Esophagus (tissue), 2 donors: ENCODE data around the gene MTMR2. TPM values are rescaled to one million over a fixed set of nuclear protein-coding genes. Genes with fewer than 3 reads are reported as not detected.

ENCODE experiments used
- polyA plus RNA-seq, 2 donors: library from polyadenylated mRNA; stranded (reverse); fragments of 200-250 nt; gene quantifications; one replicate each; pipeline ENCODE4 v1.2.3, GENCODE V29; 2013
- donor health status: healthy with polysubstance abuse.
- donor health status: Bipolar disorder and iron deficiency.

The MTMR2 gene
- polyA plus RNA-seq, 2 donors: 5.6 to 10.0 TPM

Other genes starting within 250 kb of the MTMR2 start
- 1 to 10 TPM; 6.8 to 7.9 TPM for gene FAM76B, start 134.3 kb downstream of the MTMR2 start, polyA plus RNA-seq
- gene CEP57, start 133.6 kb downstream of the MTMR2 start, polyA plus RNA-seq: 10 to 100 TPM; 10.6 to 11.1 TPM